NCI-H446 (cell line): ENCODE data around the gene CCDC167.
"Not testable (repeated sequence)": the region's sequence is repeated elsewhere in the genome, so short reads cannot be mapped to it uniquely, and the experiment has no call there.

ENCODE experiments used
- DNase-seq, 2 experiments: peaks; one replicate each; lab custom pipeline; 2025; lab: John Stamatoyannopoulos, UW

Gene CCDC167

DNA sequence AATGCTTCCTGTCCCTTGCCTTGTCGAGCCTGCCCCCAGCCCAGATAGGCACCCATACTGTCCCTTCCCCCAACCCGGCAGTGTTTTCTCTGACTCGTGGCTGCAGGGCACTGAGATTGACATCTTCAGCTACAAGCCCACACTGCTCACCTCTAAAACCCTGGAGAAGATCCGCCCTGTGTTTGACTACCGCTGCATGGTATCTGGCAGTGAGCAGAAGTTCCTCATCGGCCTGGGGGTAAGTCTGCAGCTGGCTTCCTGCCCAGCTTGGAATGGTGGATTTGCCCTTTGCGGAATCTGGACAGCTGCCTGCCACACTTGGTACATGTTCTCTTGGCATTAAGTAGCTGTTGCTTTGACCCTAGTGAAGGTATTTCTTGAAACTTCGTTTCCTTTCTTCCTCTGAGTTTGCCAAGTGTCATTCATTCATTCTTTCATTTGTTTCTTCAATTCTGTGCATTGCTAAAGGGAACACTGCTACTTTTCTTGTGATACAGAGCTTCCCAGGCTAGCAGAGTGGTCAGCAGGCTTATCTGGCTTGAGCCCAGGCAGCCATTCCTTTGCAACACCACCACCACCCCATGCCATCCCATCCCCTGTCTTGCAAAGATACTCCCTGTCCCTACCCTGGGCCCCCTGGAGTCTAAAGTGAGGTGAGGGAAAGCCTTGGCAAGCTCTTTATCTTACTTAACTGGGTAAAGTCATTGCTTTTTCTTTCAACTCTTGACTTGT lies 26.2 kb downstream of the CCDC167 start:
- DNase-seq, result peak; percentile 62 to 90

DNA sequence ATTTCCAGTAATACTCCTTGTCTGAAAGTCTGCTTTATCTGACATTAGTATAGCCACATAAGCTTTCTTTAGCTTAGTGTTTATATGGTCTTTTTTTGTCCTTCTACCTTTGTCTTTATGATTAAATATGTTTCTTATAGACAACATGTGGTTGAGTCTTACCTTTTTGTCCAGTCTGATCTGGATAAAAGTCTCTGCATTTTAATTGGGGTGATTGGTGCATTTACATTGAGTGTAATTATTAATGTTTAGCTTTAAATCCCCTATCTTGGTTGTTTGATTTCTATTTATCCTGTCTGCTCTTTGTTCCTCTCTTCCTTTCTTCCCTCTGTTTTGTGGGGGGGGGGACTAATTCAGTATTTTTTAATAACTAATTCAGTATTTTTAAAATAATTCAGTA lies 32.0 kb downstream of the CCDC167 start:
- DNase-seq, result no peak

GRCh38 chr6:37463110-37463509 lies 36.6 kb downstream of the CCDC167 start:
- DNase-seq, result no peak

GRCh38 chr6:37460805-37461204 lies 38.9 kb downstream of the CCDC167 start:
- DNase-seq, result no peak

GRCh38 chr6:37459981-37460800 lies 39.5 kb downstream of the CCDC167 start:
- no peak for DNase-seq

- DNase-seq, result peak; percentile 37 to 62
Measured at GRCh38 chr6:37456816-37457560, 42.7 kb downstream of the CCDC167 start.

GRCh38 chr6:37456126-37456525 lies 43.6 kb downstream of the CCDC167 start:
- no peak for DNase-seq

DNA sequence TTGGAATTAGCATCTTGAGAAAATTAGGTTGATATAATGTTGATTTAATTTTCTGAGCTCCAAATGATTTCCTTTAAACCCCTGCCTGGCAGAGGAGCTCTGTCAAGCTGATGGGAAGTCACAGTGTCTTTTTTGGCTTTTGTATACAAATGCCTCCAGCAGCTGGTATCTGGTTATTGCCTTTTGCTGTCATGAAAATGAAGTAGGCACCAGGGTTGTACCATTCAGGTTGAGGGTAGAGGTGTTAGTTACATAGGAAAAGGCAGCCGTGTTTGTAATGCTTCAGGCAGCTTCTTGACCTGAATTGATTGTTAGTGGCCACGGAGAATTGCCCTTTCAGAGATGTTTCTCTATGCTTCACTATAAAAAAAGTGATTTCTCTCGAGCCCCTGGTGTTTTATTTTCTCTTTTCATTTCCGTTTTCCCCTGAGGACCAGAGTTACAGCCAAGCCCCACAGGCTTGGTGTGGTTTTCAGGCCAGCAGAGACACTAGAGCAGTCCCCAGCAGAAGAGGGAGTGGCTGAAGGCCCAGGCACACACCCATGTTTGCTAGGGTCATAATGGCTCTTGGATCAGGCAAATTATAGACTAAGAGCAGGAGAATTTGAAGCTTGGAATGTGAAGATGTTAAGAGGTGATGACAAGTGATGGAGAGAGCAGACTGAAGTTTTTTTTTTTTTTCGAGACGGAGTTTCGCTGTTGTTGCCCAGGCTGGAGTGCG lies 45.1 kb downstream of the CCDC167 start:
- DNase-seq, result peak in 1 of 2 experiments; percentile 16

DNA sequence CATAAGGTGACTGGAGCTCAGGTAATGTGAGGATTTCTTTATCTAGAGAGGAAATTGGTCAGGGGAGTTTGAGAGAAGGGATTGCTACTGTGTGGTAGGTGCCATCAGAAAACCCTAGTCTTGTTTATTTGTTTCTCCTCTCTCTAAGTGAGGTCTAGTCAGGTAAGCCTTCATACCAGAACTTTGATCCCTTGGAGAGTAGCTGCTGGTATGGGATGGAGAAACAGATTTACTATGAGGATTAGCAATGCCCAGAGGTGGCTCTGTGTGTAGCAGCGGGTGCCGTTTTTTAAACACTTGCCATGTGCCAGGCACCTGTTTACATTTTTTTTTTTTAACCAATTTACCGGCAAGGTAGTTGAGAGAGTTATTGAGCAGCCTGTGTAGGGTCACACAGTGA lies 47.2 kb downstream of the CCDC167 start:
- DNase-seq, result no peak

DNA sequence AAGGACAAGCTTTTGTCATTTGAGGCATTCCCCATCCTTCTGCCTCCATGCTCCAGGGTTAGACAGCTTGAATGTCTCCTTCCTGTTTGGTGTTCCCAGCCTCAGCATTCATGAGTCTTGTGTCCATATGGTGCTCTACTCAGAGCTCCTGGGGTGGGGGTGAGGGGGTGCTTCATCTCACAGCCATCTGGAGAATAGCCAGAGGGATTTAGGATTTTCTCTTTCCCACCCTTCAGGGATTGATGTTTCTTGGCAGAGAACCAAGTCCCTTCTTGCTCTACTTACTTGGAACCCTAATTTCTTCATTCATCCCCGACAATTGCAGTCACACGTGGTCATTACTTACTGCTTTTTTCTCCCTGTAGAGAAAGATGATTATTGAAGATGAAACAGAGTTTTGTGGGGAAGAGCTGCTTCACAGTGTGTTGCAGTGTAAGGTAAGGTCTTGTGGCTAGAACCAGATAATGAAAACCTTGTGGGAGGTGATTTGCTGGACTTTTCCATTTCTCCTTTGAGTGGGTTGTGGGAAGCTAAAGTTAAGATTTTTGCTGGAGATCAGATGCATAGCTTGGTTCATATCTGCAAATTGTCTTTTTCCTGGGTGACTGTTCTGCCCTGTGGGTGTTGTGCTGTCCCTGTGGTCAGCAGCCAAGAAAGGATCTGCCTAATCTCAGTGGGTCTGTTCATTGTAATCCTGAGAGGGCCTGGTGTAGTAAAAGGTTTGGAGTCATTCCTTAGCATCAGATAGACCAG lies 48.1 kb downstream of the CCDC167 start:
- DNase-seq, result peak; percentile 22 to 82

GRCh38 chr6:37449984-37450383 lies 49.7 kb downstream of the CCDC167 start:
- DNase-seq, result no peak

- not testable (repeated sequence) for DNase-seq
Measured at GRCh38 chr6:37443216-37443542, 56.5 kb downstream of the CCDC167 start.

- no peak for DNase-seq
Measured at GRCh38 chr6:37442416-37443215, 57.1 kb downstream of the CCDC167 start.

DNA sequence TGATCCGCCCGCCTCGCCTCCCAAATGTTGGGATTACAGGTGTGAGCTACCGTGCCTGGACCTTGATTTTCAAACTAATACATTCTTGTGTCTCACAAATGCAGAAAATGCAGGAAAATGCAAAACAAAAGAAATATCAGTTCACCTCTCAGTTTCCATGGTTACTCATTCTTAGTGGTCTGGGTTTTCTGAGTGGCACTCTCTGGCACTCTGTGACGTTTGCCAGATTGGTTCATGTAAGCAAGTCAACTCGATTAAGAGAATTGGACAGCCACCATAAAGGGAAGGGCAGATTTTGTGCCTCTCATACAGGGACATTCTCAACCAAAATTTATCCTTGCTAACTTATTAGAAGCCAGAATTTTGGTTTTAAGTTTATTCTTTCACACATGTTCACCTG lies 58.0 kb downstream of the CCDC167 start:
- no peak for DNase-seq

DNA sequence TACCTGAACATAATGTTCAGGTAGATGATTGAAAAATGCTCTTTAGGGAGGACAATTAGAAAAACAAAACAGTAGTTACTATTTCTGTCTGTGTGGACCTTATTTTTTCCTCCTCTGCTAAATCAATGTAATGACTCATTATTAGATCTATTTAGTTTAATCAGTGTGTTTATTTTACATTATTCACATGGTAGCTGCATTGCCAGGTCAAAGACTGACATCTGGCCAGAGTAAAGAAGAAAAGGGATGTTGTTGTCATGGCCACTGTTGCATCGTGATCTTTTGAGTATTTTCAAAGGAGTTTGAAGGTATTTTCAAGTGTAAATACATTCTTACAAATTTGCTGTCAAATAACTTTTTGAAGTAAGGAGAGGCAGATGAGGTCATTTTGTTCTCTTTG lies 60.8 kb downstream of the CCDC167 start:
- no peak for DNase-seq

DNA sequence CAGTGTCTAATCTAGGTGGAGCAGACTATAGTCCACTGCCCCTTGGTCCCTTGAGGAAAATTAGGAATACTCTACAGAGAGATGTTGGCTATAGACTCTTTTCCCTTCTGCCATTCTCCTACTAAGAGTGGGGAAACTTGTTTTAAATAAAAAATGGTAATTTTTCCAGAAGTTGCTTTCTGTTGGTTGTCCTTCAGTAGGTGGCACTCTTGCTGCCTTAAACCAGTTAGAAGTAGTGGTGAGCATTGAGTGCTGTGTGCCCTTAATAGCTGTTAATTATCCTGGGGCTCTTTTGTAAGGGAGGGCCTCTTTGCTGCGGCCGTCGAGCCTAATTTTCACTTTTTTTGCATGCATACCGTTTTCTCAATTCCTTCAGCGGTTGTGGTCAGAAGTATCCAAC lies 63.9 kb downstream of the CCDC167 start:
- no peak for DNase-seq

DNA sequence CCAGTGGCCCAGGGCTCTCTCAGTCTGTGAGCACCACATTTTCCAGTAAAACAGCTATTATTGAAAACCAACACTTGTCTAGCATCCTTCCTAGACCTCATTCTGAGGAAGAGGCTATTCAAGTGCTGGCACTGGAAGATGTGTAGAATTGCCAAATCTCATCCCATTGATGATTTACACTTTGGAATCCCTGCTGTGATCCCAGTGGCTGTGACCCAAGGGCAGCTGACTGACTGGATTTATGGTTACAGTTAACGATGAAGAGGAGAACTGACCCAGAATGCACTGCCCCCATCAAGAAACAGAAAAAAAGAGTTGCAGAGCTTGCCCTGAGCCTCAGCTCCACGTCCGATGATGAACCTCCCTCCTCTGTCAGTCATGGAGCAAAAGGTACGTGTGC lies 64.3 kb downstream of the CCDC167 start:
- DNase-seq, result no peak

- DNase-seq, result no peak
Measured at GRCh38 chr6:37433657-37434271, 65.9 kb downstream of the CCDC167 start.
